ENCODE measurements around the gene SYNCRIP. TPM values are rescaled to one million over a fixed set of nuclear protein-coding genes. Genes with fewer than 3 reads are reported as not detected.
"Not testable (repeated sequence)": the region's sequence is repeated elsewhere in the genome, so short reads cannot be mapped to it uniquely, and the experiment has no call there.

Gene SYNCRIP
- total and polyA plus RNA-seq, 3 donors from 2014 or later = 51.6 to 67.0 (median 55.1) TPM

- DNase-seq = no peak
- intact Hi-C loops (cut with DNase I; ENCODE audit: low total_unique reads) = no loop called here
- no peaks in the 10 kb centered on the region for H3K4me1 ChIP-seq
- H3K9me3 ChIP-seq = no peaks in the 10 kb centered on the region
- no peak overlapping the region for H3K27ac ChIP-seq
- no peak overlapping the region for H3K4me3 ChIP-seq
- H3K27me3 ChIP-seq = no peaks in the 10 kb centered on the region
- TF ChIP-seq POLR2A (IDR thresholded peaks at IDR 0.05) (no peak), CTCF (IDR thresholded peaks at IDR 0.05) (no peak)
- H3K36me3 ChIP-seq (ENCODE audit: low read depth, missing control alignments) = no peaks in the 10 kb centered on the region
These were observed 67.6 kb downstream of the SYNCRIP start for GRCh38 chr6:85574932-85575598.

GRCh38 chr6:85569323-85569722, 73.4 kb downstream of the SYNCRIP start:
- intact Hi-C loops (cut with DNase I; ENCODE audit: low total_unique reads) = no loop called here
- H3K27ac ChIP-seq = no peak overlapping the region
- H3K36me3 ChIP-seq (ENCODE audit: low read depth, missing control alignments) = no peaks in the 10 kb centered on the region
- H3K9me3 ChIP-seq = no peaks in the 10 kb centered on the region
- TF ChIP-seq CTCF (IDR thresholded peaks at IDR 0.05) (no peak), POLR2A (IDR thresholded peaks at IDR 0.05) (no peak)
- peaks cover 5% of the 10 kb centered on the region for H3K4me1 ChIP-seq
- H3K27me3 ChIP-seq = no peaks in the 10 kb centered on the region
- no peak overlapping the region for H3K4me3 ChIP-seq
- no peak for DNase-seq

GRCh38 chr6:85568411-85568810, 74.3 kb downstream of the SYNCRIP start:
- TF ChIP-seq CTCF (IDR thresholded peaks at IDR 0.05) = no peak
- TF ChIP-seq POLR2A (IDR thresholded peaks at IDR 0.05) = no peak
- Histone ChIP-seq H3K9me3 (no peaks in the 10 kb centered on the region), H3K4me3 (no peak overlapping the region), H3K27ac (no peak overlapping the region), H3K36me3 (ENCODE audit: low read depth, missing control alignments) (no peaks in the 10 kb centered on the region), H3K4me1 (peaks cover 5% of the 10 kb centered on the region), H3K27me3 (no peaks in the 10 kb centered on the region)
- no peak for DNase-seq
- intact Hi-C loops (cut with DNase I; ENCODE audit: low total_unique reads) = no loop called here
- WGBS, 2 donors = 85 to 90% methylated on average over 6 of the region's 6 CpGs

GRCh38 chr6:85565736-85566135, 77.0 kb downstream of the SYNCRIP start:
- no peak for TF ChIP-seq POLR2A (IDR thresholded peaks at IDR 0.05)
- no peak for TF ChIP-seq CTCF (IDR thresholded peaks at IDR 0.05)
- Histone ChIP-seq H3K36me3 (ENCODE audit: low read depth, missing control alignments) (no peaks in the 10 kb centered on the region), H3K27me3 (no peaks in the 10 kb centered on the region), H3K9me3 (no peaks in the 10 kb centered on the region), H3K27ac (no peak overlapping the region), H3K4me1 (peaks cover 5% of the 10 kb centered on the region), H3K4me3 (no peak overlapping the region)
- WGBS, 2 donors = 21 to 23% methylated on average over 1 of the region's 1 CpG
- no peak for DNase-seq
- intact Hi-C loops (cut with DNase I; ENCODE audit: low total_unique reads) = no loop called here

- intact Hi-C loops (cut with DNase I; ENCODE audit: low total_unique reads); H3K36me3 ChIP-seq (ENCODE audit: low read depth, missing control alignments): not testable (repeated sequence)
- 95 to 99% methylated on average over 2 of the region's 2 CpGs for WGBS, 2 donors
These were observed 78.5 kb downstream of the SYNCRIP start for GRCh38 chr6:85564223-85564622.

More at GRCh38 chr6:85564223-85564622, 78.5 kb downstream of the SYNCRIP start:
- H3K4me1 ChIP-seq, H3K4me3 ChIP-seq, H3K9me3 ChIP-seq, H3K27me3 ChIP-seq, DNase-seq, H3K27ac ChIP-seq: not testable (repeated sequence)

Small RNA genes lying within 50 kb of the gene (small RNA-seq; reads per million reads assigned to genes)
- 0 reads per million in 2 donors for gene SNORD50B

Other genes starting within 250 kb of the SYNCRIP start
- gene NT5E, start 192.8 kb downstream of the SYNCRIP start, total RNA-seq = 10 to 100 TPM; 32.4 to 33.8 TPM
- gene NT5E, start 192.8 kb downstream of the SYNCRIP start, polyA plus RNA-seq (ENCODE audit: insufficient read depth, low read depth, low replicate concordance) = 32.3 TPM
- 100 to 1,000 TPM; 108 to 142 TPM for gene SNX14, start 49.0 kb downstream of the SYNCRIP start, total RNA-seq
- 170 TPM for gene SNX14, start 49.0 kb downstream of the SYNCRIP start, polyA plus RNA-seq (ENCODE audit: insufficient read depth, low read depth, low replicate concordance)